GM18505 (cell line): Measurements from ENCODE around the gene SLC6A9.

Experiments used
- ATAC-seq: cut with Tn5 transposase; IDR thresholded peaks from one replicate; pipeline ENCODE4 v1.9.1; 2021; ENCODE audit not compliant: unreplicated experiment
- POLR2A ChIP-seq: IDR thresholded peaks from 4 replicates; pipeline ENCODE4 v1.6.1; 2011; ENCODE audit warnings: borderline replicate concordance; ENCODE audit not compliant: insufficient read depth, insufficient read length; ENCODE audit errors: extremely low read depth

SLC6A9 gene

GRCh38 chr1:43968348-43968948, 62.8 kb downstream of the SLC6A9 start:
- TF ChIP-seq POLR2A = no peak
- no peak for ATAC-seq

- no peak for TF ChIP-seq POLR2A
- ATAC-seq = no peak
Observed at GRCh38 chr1:43965316-43965715, 65.9 kb downstream of the SLC6A9 start.

- ATAC-seq = no peak
- TF ChIP-seq POLR2A = no peak
Observed at GRCh38 chr1:43963890-43964289, 67.4 kb downstream of the SLC6A9 start.

GRCh38 chr1:43963006-43963405, 68.3 kb downstream of the SLC6A9 start:
- no peak for TF ChIP-seq POLR2A
- no peak for ATAC-seq

GRCh38 chr1:43962324-43962723, 68.9 kb downstream of the SLC6A9 start:
- no peak for ATAC-seq
- no peak for TF ChIP-seq POLR2A

- no peak for TF ChIP-seq POLR2A
- ATAC-seq = no peak
Observed at GRCh38 chr1:43961692-43962091, 69.6 kb downstream of the SLC6A9 start.

GRCh38 chr1:43960798-43961197, 70.5 kb downstream of the SLC6A9 start:
- no peak for ATAC-seq
- no peak for TF ChIP-seq POLR2A

DNA sequence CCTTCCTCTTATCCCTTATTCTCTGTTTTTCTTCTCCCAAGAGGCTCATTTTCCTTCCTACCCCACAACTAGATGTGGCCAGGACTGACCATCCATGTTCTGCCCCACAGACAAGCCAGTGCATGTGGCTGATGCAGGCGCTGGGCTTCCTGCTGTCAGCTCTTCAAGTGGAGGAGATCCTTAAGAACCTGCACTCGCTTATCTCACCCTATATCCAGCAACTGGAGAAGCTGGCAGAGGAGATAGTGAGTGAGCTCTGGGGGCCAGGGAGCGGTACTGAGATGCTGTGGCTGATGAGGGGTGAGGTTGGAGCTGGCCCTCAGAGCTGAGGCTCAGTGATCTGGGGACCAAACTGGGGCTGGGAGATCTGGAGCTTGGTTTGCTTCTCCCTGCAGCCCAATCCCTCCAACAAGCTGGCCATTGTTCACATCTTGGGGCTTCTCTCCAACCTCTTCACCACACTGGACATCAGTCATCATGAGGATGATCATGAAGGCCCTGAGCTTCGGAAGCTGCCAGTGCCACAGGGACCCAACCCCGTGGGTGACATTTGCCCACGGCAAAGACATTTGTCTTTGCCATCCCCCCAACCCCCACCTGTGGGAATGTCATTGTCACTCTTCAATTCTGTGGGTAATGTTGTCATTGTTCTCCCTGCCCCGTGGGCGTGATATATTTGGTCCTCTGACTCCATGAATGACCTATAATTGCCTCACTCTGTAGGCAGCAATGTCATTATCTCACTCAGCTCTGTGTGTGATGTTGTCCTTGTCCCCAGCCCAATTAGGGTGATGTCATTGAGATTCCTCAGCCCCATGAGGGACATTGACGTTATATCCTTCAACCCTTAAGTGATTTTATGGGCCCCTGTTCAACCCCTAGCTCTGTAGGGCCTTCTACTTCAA, 72.7 kb downstream of the SLC6A9 start:
- ATAC-seq = no peak
- TF ChIP-seq POLR2A = no peak

DNA sequence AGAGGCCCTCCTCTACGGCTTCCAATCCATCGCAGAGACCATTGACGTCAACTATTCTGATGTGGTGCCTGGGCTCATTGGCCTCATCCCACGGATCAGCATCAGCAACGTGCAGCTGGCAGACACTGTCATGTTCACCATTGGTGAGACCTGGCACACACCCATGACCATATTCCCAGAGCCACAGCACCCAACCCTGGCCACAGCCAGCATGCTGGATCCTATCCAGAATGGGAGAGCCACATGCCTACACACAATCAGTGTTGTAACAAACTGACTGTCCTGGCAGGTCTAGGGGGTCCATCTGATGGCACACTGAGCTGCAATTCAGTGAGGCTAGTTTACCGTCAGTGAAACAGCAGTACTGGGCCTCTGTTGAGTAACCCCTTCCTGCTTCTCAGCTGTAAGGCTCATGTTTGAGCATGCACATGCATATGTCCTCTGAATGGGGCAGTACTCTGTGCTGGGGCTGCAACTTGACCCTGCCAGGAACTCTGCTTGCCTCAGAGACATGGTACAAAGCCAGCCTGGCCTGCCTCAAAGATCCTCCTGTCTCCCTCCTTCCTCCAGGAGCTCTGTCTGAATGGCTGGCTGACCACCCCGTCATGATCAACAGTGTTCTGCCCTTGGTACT, 73.7 kb downstream of the SLC6A9 start:
- ATAC-seq = no peak
- TF ChIP-seq POLR2A = no peak

DNA sequence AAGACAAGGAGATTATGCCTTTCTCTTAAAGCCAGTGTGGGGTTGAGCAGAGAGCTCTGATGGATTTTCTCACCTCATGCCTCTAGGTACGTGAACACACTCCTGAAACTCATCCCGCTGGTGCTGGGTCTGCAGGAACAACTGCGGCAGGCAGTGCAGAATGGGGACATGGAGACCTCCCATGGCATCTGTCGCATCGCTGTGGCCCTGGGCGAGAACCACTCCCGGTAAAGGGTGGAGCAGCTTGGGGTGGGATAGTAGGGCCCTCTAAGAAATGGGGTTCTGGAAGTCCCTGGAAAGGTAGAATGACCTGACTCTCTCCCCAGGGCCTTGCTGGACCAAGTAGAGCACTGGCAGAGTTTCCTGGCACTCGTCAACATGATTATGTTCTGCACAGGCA, 75.0 kb downstream of the SLC6A9 start:
- no peak for ATAC-seq
- TF ChIP-seq POLR2A = no peak

DNA sequence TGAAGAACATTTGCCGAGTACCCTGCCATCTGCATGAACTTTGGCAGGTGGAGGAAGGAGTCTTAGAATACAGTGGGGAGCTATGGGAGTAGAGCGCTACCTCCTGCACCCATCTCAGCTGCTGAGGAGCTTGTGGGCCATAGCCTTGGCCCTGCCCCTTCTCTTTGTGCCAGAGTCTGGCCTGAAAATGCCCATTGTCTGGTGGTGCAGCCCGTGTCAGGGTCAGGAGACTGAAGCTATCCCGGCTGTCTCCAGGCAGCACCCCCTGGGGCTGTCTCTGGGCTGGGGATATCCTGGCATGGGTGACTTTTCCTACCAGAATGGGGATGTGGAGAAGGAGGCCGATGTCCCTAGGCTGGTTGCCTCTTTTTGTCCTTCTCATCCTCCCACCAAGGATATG, 77.2 kb downstream of the SLC6A9 start:
- no peak for TF ChIP-seq POLR2A
- ATAC-seq = no peak

DNA sequence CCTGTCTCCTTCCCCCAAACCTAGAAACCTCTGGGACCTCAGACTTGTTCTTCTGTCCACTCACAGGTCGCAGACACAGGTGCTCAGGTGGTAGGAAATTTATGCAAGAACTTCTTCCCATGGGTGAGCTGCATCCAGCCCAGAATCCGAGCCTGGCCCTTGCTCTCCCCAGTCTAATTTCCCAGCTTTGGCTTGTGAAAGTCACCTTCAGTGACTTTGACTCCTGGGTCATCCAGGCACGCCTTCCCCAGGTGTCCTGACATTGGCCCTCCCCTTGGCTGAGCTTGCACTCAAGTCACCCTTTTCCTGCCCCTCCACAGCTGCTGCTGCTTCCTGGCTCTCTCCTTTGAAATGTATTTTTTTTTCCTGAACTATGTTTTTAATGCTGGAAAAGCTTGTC, 77.9 kb downstream of the SLC6A9 start:
- no peak for ATAC-seq
- TF ChIP-seq POLR2A = no peak

- no peak for TF ChIP-seq POLR2A
- ATAC-seq = no peak
Observed at GRCh38 chr1:43952731-43953346, 78.4 kb downstream of the SLC6A9 start.

GRCh38 chr1:43951021-43951985, 80.0 kb downstream of the SLC6A9 start:
- TF ChIP-seq POLR2A = no peak
- no peak for ATAC-seq
